Measurements from ENCODE around the gene RTF1.

GRCh38 chr15:41438206-41438605 lies 21.3 kb downstream of the RTF1 start:
- TF ChIP-seq CTCF (IDR thresholded peaks at IDR 0.05; ENCODE audit: low read depth, low read length): no peak
- no peak for TF ChIP-seq POLR2A (IDR thresholded peaks at IDR 0.05; ENCODE audit: extremely low read depth, insufficient read length)
